ENCODE measurements around the gene ANGPTL1.

ANGPTL1 gene, protein sequence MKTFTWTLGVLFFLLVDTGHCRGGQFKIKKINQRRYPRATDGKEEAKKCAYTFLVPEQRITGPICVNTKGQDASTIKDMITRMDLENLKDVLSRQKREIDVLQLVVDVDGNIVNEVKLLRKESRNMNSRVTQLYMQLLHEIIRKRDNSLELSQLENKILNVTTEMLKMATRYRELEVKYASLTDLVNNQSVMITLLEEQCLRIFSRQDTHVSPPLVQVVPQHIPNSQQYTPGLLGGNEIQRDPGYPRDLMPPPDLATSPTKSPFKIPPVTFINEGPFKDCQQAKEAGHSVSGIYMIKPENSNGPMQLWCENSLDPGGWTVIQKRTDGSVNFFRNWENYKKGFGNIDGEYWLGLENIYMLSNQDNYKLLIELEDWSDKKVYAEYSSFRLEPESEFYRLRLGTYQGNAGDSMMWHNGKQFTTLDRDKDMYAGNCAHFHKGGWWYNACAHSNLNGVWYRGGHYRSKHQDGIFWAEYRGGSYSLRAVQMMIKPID

GRCh38 chr1:178870944-178871343 is at the start of gene ANGPTL1:
ANGPTL1 (minus strand) TSS chr1:178871077; CDS start chr1:178865776, 5,301 bp downstream.
- DNase-seq (ENCODE audit: low spot score), result no peak
- no peak for TF ChIP-seq CTCF (IDR thresholded peaks at IDR 0.05; ENCODE audit: extremely low read depth, missing control alignments)

DNA sequence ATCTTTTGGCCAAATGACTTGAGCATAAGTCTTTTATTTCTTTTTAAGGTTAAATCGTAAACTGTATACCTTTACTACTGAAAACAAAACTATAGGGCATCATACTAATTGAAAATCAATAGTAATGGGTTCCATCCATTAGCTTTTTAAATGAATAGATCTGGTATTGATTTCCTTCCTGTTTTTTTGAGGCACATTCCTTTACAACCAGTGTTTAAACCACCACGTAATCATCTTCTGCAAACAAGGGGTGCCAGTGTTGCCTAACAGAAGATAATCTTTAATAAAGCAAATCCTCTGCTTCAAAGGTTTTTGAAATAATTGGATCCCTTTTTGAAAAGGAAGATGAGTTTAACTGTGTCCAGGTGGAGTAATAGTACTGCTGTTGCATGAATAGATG is 48.7 kb upstream of the ANGPTL1 start:
- TF ChIP-seq CTCF (IDR thresholded peaks at IDR 0.05; ENCODE audit: extremely low read depth, missing control alignments), result no peak
- no peak for DNase-seq (ENCODE audit: low spot score)

GRCh38 chr1:178918955-178919354 is 48.1 kb upstream of the ANGPTL1 start:
- no peak for TF ChIP-seq CTCF (IDR thresholded peaks at IDR 0.05; ENCODE audit: extremely low read depth, missing control alignments)
- no peak for DNase-seq (ENCODE audit: low spot score)

DNA sequence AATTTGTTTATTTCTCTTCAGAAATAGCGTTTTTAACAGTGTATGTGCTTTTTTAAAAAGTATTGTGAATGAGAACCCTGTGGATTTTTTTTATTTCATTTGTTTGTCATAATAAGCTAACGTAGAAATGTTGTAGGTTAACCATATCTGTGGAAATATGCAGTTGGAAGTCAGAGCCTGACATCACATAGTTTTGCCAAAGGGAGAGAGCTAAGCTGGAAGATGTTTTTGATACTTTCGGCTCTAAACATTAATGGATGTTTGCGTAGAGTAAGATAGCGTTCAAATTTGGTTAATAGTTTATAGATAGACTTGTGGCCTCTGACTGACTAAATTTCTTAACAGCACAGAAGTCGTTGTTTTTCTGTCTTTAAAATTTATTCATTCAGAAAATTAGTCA is 47.4 kb upstream of the ANGPTL1 start:
- DNase-seq (ENCODE audit: low spot score), result no peak
- TF ChIP-seq CTCF (IDR thresholded peaks at IDR 0.05; ENCODE audit: extremely low read depth, missing control alignments), result no peak

DNA sequence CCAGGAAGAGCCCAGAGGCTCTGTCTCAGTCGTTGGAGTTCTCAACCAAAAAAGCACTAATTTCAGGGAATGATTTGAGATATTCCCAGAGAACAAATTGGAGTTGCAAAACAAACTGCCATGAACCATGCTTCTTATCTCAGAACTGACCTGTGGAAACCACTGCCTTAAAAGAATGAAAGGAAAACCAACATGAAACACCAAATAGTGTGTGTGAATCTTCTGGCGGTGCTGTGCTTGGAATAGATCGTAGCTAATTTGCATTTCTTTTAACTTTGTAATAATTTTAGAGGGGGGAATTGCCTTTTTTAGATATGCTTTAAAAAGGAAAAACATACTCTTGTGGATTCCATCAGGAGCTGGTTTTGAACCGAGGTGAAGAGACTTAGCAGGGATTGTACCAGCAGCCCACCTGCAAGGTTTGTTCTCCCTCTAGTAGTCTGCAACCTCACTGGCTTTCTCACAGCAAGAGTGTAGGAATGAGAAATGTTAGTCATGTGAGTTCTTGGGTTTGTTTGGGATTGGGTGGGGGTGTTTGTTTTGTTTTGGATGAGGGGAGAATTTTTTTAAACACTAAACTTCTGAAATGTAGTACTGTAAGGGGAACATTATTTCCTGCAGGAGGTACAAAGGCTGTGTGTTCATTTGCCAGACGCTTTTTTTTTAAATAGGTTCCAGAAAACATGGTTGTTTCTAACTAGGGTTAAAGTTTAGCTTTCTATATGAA is 45.7 kb upstream of the ANGPTL1 start:
- DNase-seq (ENCODE audit: low spot score), result no peak
- no peak for TF ChIP-seq CTCF (IDR thresholded peaks at IDR 0.05; ENCODE audit: extremely low read depth, missing control alignments)

GRCh38 chr1:178912597-178912996 is 41.7 kb upstream of the ANGPTL1 start:
- TF ChIP-seq CTCF (IDR thresholded peaks at IDR 0.05; ENCODE audit: extremely low read depth, missing control alignments), result no peak
- no peak for DNase-seq (ENCODE audit: low spot score)

GRCh38 chr1:178910023-178910422 is 39.1 kb upstream of the ANGPTL1 start:
- no peak for DNase-seq (ENCODE audit: low spot score)
- no peak for TF ChIP-seq CTCF (IDR thresholded peaks at IDR 0.05; ENCODE audit: extremely low read depth, missing control alignments)

All from GM20000 (cell line).